HEK293 (cell line): ENCODE measurements around the gene SLC27A2.

Experiments
- GLI2 ChIP-seq: fragments of 450-650 bp; formaldehyde crosslinking; IDR thresholded peaks from 2 replicates; pipeline ENCODE4; 2017; ENCODE audit warnings: missing biosample characterization, missing genetic modification characterization, low read depth, borderline replicate concordance
- KLF16 ChIP-seq: fragments of 450-650 bp; formaldehyde crosslinking; IDR thresholded peaks from 2 replicates; pipeline ENCODE4 v1.5.1; 2017; ENCODE audit warnings: missing biosample characterization, missing genetic modification characterization
- MYNN ChIP-seq: fragments of 450-650 bp; formaldehyde crosslinking; IDR thresholded peaks from 2 replicates; pipeline ENCODE4 v1.5.1; 2016; ENCODE audit warnings: missing biosample characterization, missing genetic modification characterization, borderline replicate concordance
- SCRT1 ChIP-seq: fragments of 450-650 bp; formaldehyde crosslinking; IDR thresholded peaks from 2 replicates; pipeline ENCODE4 v1.5.1; 2016; ENCODE audit warnings: missing biosample characterization, missing genetic modification characterization, borderline replicate concordance
- SCRT2 ChIP-seq: fragments of 450-650 bp; formaldehyde crosslinking; IDR thresholded peaks from 2 replicates; pipeline ENCODE4 v1.5.1; 2016; ENCODE audit warnings: missing biosample characterization, missing genetic modification characterization
- SP7 ChIP-seq: fragments of 450-650 bp; formaldehyde crosslinking; IDR thresholded peaks from 2 replicates; pipeline ENCODE4 v1.5.1; 2016; ENCODE audit warnings: missing biosample characterization, missing genetic modification characterization
- ZBTB20 ChIP-seq: fragments of 450-650 bp; formaldehyde crosslinking; IDR thresholded peaks from 2 replicates; pipeline ENCODE4 v1.5.1; 2016; ENCODE audit warnings: missing biosample characterization, missing genetic modification characterization
- ZBTB8A ChIP-seq: fragments of 450-650 bp; formaldehyde crosslinking; IDR thresholded peaks from 2 replicates; pipeline ENCODE4 v1.5.1; 2016; ENCODE audit warnings: missing biosample characterization, missing genetic modification characterization
- ZNF140 ChIP-seq: fragments of 450-650 bp; formaldehyde crosslinking; IDR thresholded peaks from 2 replicates; pipeline ENCODE4 v1.5.1; 2016; ENCODE audit warnings: missing biosample characterization, missing genetic modification characterization
- ZNF2 ChIP-seq: fragments of 450-650 bp; formaldehyde crosslinking; IDR thresholded peaks from 2 replicates; pipeline ENCODE4 v1.5.1; 2016; ENCODE audit warnings: missing biosample characterization, missing genetic modification characterization
- ZNF202 ChIP-seq: fragments of 450-650 bp; formaldehyde crosslinking; IDR thresholded peaks from 2 replicates; pipeline ENCODE4 v1.5.1; 2016; ENCODE audit warnings: missing biosample characterization, missing genetic modification characterization, borderline replicate concordance
- ZNF335 ChIP-seq: fragments of 450-650 bp; formaldehyde crosslinking; conservative IDR thresholded peaks from 2 replicates; pipeline ENCODE4 v1.5.1; 2016; ENCODE audit warnings: missing biosample characterization, missing genetic modification characterization
- ZNF341 ChIP-seq: fragments of 450-650 bp; formaldehyde crosslinking; IDR thresholded peaks from 2 replicates; pipeline ENCODE4; 2016; ENCODE audit warnings: low read depth, missing biosample characterization, missing genetic modification characterization
- ZNF354C ChIP-seq: fragments of 450-650 bp; formaldehyde crosslinking; IDR thresholded peaks from 2 replicates; pipeline ENCODE4 v1.5.1; 2016; ENCODE audit warnings: missing biosample characterization, missing genetic modification characterization, low read depth, borderline replicate concordance
- ZNF501 ChIP-seq: fragments of 450-650 bp; formaldehyde crosslinking; IDR thresholded peaks from 2 replicates; pipeline ENCODE4 v1.5.1; 2016; ENCODE audit warnings: missing biosample characterization, missing genetic modification characterization
- ZNF660 ChIP-seq: fragments of 450-650 bp; IDR thresholded peaks from 2 replicates; pipeline ENCODE4 v1.5.1; 2018; ENCODE audit warnings: missing biosample characterization, mild to moderate bottlenecking, missing genetic modification characterization
- ZNF777 ChIP-seq: fragments of 450-650 bp; formaldehyde crosslinking; IDR thresholded peaks from 2 replicates; pipeline ENCODE4 v1.5.1; 2017; ENCODE audit warnings: missing biosample characterization, missing genetic modification characterization, borderline replicate concordance
- TF ChIP-seq, protein P1 (sequence below): fragments of 450-650 bp; formaldehyde crosslinking; IDR thresholded peaks from 2 replicates; pipeline ENCODE4 v1.5.1; 2016; ENCODE audit warnings: missing biosample characterization, missing genetic modification characterization
- TF ChIP-seq, protein P2 (sequence below): fragments of 450-650 bp; formaldehyde crosslinking; IDR thresholded peaks from 2 replicates; pipeline ENCODE4 v1.5.1; 2016; ENCODE audit warnings: missing biosample characterization, missing genetic modification characterization
- TF ChIP-seq, protein P3 (sequence below): fragments of 450-650 bp; formaldehyde crosslinking; optimal IDR thresholded peaks from 2 replicates; pipeline ENCODE3; 2016; ENCODE audit warnings: missing biosample characterization, mild to moderate bottlenecking, missing genetic modification characterization
- TF ChIP-seq, protein P4 (sequence below): fragments of 450-650 bp; formaldehyde crosslinking; IDR thresholded peaks from 2 replicates; pipeline ENCODE4 v1.5.1; 2016; ENCODE audit warnings: missing biosample characterization, missing genetic modification characterization

Gene SLC27A2

DNA sequence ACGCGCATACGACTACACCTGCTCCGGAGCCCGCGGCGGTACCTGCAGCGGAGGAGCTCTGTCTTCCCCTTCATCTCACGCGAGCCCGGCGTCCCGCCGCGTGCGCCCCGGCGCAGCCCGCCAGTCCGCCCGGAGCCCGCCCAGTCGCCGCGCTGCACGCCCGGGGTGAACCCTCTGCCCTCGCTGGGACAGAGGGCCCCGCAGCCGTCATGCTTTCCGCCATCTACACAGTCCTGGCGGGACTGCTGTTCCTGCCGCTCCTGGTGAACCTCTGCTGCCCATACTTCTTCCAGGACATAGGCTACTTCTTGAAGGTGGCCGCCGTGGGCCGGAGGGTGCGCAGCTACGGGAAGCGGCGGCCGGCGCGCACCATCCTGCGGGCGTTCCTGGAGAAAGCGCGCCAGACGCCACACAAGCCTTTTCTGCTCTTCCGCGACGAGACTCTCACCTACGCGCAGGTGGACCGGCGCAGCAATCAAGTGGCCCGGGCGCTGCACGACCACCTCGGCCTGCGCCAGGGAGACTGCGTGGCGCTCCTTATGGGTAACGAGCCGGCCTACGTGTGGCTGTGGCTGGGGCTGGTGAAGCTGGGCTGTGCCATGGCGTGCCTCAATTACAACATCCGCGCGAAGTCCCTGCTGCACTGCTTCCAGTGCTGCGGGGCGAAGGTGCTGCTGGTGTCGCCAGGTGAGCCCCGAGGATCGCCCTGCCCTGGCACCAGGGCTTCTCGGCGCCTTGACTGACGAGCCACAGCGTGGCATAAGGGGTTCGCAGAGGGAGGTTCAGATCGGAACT is 420 bp downstream of the SLC27A2 start (continued):
- TF ChIP-seq, protein P1, sequence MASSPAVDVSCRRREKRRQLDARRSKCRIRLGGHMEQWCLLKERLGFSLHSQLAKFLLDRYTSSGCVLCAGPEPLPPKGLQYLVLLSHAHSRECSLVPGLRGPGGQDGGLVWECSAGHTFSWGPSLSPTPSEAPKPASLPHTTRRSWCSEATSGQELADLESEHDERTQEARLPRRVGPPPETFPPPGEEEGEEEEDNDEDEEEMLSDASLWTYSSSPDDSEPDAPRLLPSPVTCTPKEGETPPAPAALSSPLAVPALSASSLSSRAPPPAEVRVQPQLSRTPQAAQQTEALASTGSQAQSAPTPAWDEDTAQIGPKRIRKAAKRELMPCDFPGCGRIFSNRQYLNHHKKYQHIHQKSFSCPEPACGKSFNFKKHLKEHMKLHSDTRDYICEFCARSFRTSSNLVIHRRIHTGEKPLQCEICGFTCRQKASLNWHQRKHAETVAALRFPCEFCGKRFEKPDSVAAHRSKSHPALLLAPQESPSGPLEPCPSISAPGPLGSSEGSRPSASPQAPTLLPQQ (tag by site-specific recombination) = no peak
- TF ChIP-seq, protein P2, sequence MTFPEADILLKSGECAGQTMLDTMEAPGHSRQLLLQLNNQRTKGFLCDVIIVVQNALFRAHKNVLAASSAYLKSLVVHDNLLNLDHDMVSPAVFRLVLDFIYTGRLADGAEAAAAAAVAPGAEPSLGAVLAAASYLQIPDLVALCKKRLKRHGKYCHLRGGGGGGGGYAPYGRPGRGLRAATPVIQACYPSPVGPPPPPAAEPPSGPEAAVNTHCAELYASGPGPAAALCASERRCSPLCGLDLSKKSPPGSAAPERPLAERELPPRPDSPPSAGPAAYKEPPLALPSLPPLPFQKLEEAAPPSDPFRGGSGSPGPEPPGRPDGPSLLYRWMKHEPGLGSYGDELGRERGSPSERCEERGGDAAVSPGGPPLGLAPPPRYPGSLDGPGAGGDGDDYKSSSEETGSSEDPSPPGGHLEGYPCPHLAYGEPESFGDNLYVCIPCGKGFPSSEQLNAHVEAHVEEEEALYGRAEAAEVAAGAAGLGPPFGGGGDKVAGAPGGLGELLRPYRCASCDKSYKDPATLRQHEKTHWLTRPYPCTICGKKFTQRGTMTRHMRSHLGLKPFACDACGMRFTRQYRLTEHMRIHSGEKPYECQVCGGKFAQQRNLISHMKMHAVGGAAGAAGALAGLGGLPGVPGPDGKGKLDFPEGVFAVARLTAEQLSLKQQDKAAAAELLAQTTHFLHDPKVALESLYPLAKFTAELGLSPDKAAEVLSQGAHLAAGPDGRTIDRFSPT = 0 out of 2 replicates have a peak, but pooled peaks have one; percentile 35
- no peak for TF ChIP-seq MYNN (tag by site-specific recombination)
- no peak for TF ChIP-seq GLI2 (tag by site-specific recombination)
- TF ChIP-seq ZBTB8A = peak; percentile 82
- no peak for TF ChIP-seq SP7 (tag by site-specific recombination)
- TF ChIP-seq ZNF341 (tag by site-specific recombination) = peak; percentile 29
- TF ChIP-seq ZNF202 = no peak
- TF ChIP-seq, protein P3, sequence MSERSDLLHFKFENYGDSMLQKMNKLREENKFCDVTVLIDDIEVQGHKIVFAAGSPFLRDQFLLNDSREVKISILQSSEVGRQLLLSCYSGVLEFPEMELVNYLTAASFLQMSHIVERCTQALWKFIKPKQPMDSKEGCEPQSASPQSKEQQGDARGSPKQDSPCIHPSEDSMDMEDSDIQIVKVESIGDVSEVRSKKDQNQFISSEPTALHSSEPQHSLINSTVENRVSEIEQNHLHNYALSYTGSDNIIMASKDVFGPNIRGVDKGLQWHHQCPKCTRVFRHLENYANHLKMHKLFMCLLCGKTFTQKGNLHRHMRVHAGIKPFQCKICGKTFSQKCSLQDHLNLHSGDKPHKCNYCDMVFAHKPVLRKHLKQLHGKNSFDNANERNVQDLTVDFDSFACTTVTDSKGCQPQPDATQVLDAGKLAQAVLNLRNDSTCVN (tag by site-specific recombination) = peak; percentile 80
- peak; percentile 37; the same call in 1 of the 2 replicates for TF ChIP-seq ZNF777 (tag by site-specific recombination)
- peak; percentile 41; the same call in 1 of the 2 replicates for TF ChIP-seq ZBTB20 (tag by site-specific recombination)
- TF ChIP-seq ZNF501 (tag by site-specific recombination) = 0 out of 2 replicates have a peak, but pooled peaks have one; percentile 41
- TF ChIP-seq SCRT1 (tag by site-specific recombination) = 0 out of 2 replicates have a peak, but pooled peaks have one; percentile 10
- TF ChIP-seq ZNF2 (tag by site-specific recombination) = no peak; the same call in 1 of the 2 replicates
- no peak for TF ChIP-seq KLF16 (tag by site-specific recombination)
- TF ChIP-seq ZNF140 (tag by site-specific recombination) = no peak
- TF ChIP-seq, protein P4, sequence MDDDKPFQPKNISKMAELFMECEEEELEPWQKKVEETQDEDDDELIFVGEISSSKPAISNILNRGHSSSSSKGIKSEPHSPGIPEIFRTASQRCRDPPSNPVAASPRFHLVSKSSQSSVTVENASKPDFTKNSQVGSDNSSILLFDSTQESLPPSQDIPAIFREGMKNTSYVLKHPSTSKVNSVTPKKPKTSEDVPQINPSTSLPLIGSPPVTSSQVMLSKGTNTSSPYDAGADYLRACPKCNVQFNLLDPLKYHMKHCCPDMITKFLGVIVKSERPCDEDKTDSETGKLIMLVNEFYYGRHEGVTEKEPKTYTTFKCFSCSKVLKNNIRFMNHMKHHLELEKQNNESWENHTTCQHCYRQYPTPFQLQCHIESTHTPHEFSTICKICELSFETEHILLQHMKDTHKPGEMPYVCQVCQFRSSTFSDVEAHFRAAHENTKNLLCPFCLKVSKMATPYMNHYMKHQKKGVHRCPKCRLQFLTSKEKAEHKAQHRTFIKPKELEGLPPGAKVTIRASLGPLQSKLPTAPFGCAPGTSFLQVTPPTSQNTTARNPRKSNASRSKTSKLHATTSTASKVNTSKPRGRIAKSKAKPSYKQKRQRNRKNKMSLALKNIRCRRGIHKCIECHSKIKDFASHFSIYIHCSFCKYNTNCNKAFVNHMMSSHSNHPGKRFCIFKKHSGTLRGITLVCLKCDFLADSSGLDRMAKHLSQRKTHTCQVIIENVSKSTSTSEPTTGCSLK (tag by site-specific recombination) = no peak
- TF ChIP-seq ZNF660 (tag by site-specific recombination) = 0 out of 2 replicates have a peak, but pooled peaks have one; percentile 36
- TF ChIP-seq SCRT2 (tag by site-specific recombination) = peak; percentile 87
- TF ChIP-seq ZNF335 (tag by site-specific recombination) = peak; percentile 75
- no peak for TF ChIP-seq ZNF354C (tag by site-specific recombination)
- TF ChIP-seq, all 188 proteins: peak for 16
